ENCODE data around the gene LMF2. TPM values are rescaled to one million over a fixed set of nuclear protein-coding genes. Genes with fewer than 3 reads are reported as not detected.
A peak's percentile ranks its signal among the peaks of the same experiment; 100 is the strongest.

The LMF2 gene
- total RNA-seq, 1 donor from 2014 or later, result 93.2 TPM

DNA sequence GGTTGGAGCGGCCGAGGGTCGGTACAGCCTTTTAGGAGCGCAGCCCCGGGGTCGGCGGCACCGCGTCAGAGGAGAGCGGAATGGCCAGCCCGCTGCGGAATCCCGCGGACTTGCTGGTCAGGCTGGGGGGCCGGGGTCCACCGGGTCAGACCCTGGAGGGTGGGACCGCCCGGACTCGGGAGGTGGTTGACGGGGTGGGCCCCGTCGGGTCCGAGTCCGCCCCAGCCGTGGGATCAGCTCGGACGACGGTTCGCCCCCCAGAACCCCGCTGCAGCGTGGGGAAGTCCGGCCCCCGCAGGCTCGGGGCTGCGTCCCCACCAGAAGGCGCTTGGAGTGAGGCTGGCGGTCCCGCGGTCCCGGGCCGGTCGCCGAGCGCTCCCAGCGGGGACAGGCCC lies 26.5 kb downstream of the LMF2 start:
- Mint-ChIP-seq H3K4me1 (ENCODE audit: low read depth, unreplicated experiment) (peaks cover 2% of the 10 kb centered on the region), H3K27ac (ENCODE audit: unreplicated experiment) (no peak overlapping the region), H3K4me3 (ENCODE audit: unreplicated experiment) (peak overlapping the region; percentile 81), H3K9me3 (ENCODE audit: unreplicated experiment) (peaks cover 3% of the 10 kb centered on the region), H3K27me3 (ENCODE audit: low read depth, unreplicated experiment) (peaks cover 29% of the 10 kb centered on the region), H3K36me3 (ENCODE audit: low read depth, unreplicated experiment) (peaks cover 6% of the 10 kb centered on the region)
- no peaks in the 10 kb centered on the region for H3K36me3 ChIP-seq (ENCODE audit: insufficient read depth, low read length)
- FAIRE-seq (no peak), DNase-seq (ENCODE audit: low read depth) (no peak)
- no peak overlapping the region for H3K27ac ChIP-seq (ENCODE audit: low read depth, low read length)
- TF ChIP-seq EZH2 (IDR thresholded peaks at IDR 0.05; ENCODE audit: insufficient read depth, low read length) (peak; percentile 97), CTCF (IDR thresholded peaks at IDR 0.05; ENCODE audit: insufficient read depth, low read depth, low read length) (no peak)
- peaks cover 17% of the 10 kb centered on the region for H3K27me3 ChIP-seq (ENCODE audit: insufficient read depth, low read length)
- H4K20me1 ChIP-seq (ENCODE audit: insufficient read depth, low read length), result no peaks in the 10 kb centered on the region
- no peaks in the 10 kb centered on the region for H3K9me3 ChIP-seq (ENCODE audit: insufficient read depth, low read depth, low read length)
- peak overlapping the region; percentile 52 for H2AFZ ChIP-seq (ENCODE audit: low read depth, low read length)
- H3K4me3 ChIP-seq (ENCODE audit: insufficient read depth, low read depth, low read length), result no peak overlapping the region
- H3K4me1 ChIP-seq (ENCODE audit: insufficient read depth, low read length), result no peaks in the 10 kb centered on the region
- H3K9ac ChIP-seq (ENCODE audit: low read length), result no peak overlapping the region
- no peaks in the 10 kb centered on the region for H3K79me2 ChIP-seq (ENCODE audit: insufficient read depth, low read length)
- H3K4me2 ChIP-seq (ENCODE audit: low read length), result peak overlapping the region; percentile 57

- H3K4me3 Mint-ChIP-seq (ENCODE audit: unreplicated experiment), result peak overlapping the region; percentile 81
- peaks cover 28% of the 10 kb centered on the region for H3K27me3 Mint-ChIP-seq (ENCODE audit: low read depth, unreplicated experiment)
- no peak for FAIRE-seq
Observed at GRCh38 chr22:50479721-50480120, 27.8 kb downstream of the LMF2 start.

More at GRCh38 chr22:50479721-50480120, 27.8 kb downstream of the LMF2 start:
- no peak for TF ChIP-seq EZH2 (IDR thresholded peaks at IDR 0.05; ENCODE audit: insufficient read depth, low read length)
- no peak for TF ChIP-seq CTCF (IDR thresholded peaks at IDR 0.05; ENCODE audit: insufficient read depth, low read depth, low read length)
- Histone ChIP-seq H3K4me2 (ENCODE audit: low read length) (no peak overlapping the region), H4K20me1 (ENCODE audit: insufficient read depth, low read length) (no peaks in the 10 kb centered on the region), H3K9ac (ENCODE audit: low read length) (no peak overlapping the region), H3K4me1 (ENCODE audit: insufficient read depth, low read length) (peaks cover 5% of the 10 kb centered on the region), H3K4me3 (ENCODE audit: insufficient read depth, low read depth, low read length) (no peak overlapping the region), H3K36me3 (ENCODE audit: insufficient read depth, low read length) (no peaks in the 10 kb centered on the region), H3K27me3 (ENCODE audit: insufficient read depth, low read length) (peaks cover 17% of the 10 kb centered on the region), H3K27ac (ENCODE audit: low read depth, low read length) (no peak overlapping the region), H3K79me2 (ENCODE audit: insufficient read depth, low read length) (no peaks in the 10 kb centered on the region), H3K9me3 (ENCODE audit: insufficient read depth, low read depth, low read length) (no peaks in the 10 kb centered on the region), H2AFZ (ENCODE audit: low read depth, low read length) (no peak overlapping the region)
- Mint-ChIP-seq H3K27ac (ENCODE audit: unreplicated experiment) (peak overlapping the region; percentile 26), H3K4me1 (ENCODE audit: low read depth, unreplicated experiment) (no peaks in the 10 kb centered on the region), H3K36me3 (ENCODE audit: low read depth, unreplicated experiment) (peaks cover 6% of the 10 kb centered on the region), H3K9me3 (ENCODE audit: unreplicated experiment) (peaks cover 3% of the 10 kb centered on the region)
- DNase-seq (ENCODE audit: low read depth), result no peak
